GM19351 (cell line): ENCODE results near the gene WFDC1.

Source experiments
- ATAC-seq: cut with Tn5 transposase; IDR thresholded peaks from one replicate; pipeline ENCODE4 v1.9.1; 2021; ENCODE audit warnings: mild to moderate bottlenecking, moderate library complexity; ENCODE audit not compliant: unreplicated experiment

The WFDC1 gene

GRCh38 chr16:84370723-84371552 lies 76.3 kb downstream of the WFDC1 start:
- no peak for ATAC-seq

- no peak for ATAC-seq
These were observed 76.8 kb downstream of the WFDC1 start for GRCh38 chr16:84371553-84371865.

GRCh38 chr16:84373907-84374489 lies 79.3 kb downstream of the WFDC1 start:
- ATAC-seq = no peak

- no peak for ATAC-seq
These were observed 83.4 kb downstream of the WFDC1 start for GRCh38 chr16:84378099-84378498.

- ATAC-seq = no peak
These were observed 83.9 kb downstream of the WFDC1 start for GRCh38 chr16:84378567-84378966.

GRCh38 chr16:84379008-84379708 lies 84.5 kb downstream of the WFDC1 start:
- no peak for ATAC-seq
